DOHH2 (cell line): ENCODE data around the gene ROBO2.

Source experiments
- H3F3A ChIP-seq: fragments of 200-600 bp; sonication (generic), shearing (Covaris generic); 2 replicates; pipeline ENCODE4 v1.6.0; 2016; ENCODE audit warnings: antibody characterized with exemption, mild to moderate bottlenecking; ENCODE audit not compliant: control insufficient read depth, insufficient read depth
- H3K27ac ChIP-seq: fragments of 200-600 bp; sonication (generic); 2 replicates; pipeline ENCODE4 v1.5.1; 2014; ENCODE audit warnings: low read depth, mild to moderate bottlenecking, low read length, moderate library complexity
- H3K27me3 ChIP-seq: fragments of 200-600 bp; sonication (generic); 2 replicates; pipeline ENCODE4 v1.6.1; 2014; ENCODE audit warnings: mild to moderate bottlenecking, low read length, mixed read lengths; ENCODE audit not compliant: control insufficient read depth
- H3K36me3 ChIP-seq: fragments of 200-600 bp; sonication (generic); 2 replicates; pipeline ENCODE4 v1.6.1; 2014; ENCODE audit warnings: mild to moderate bottlenecking, low read length, moderate library complexity, mixed read lengths; ENCODE audit not compliant: control insufficient read depth
- H3K4me1 ChIP-seq: fragments of 200-600 bp; sonication (generic); 2 replicates; pipeline ENCODE4 v1.6.1; 2014; ENCODE audit warnings: mild to moderate bottlenecking, low read length, mixed read lengths; ENCODE audit not compliant: control insufficient read depth
- H3K4me2 ChIP-seq: fragments of 200-600 bp; sonication (generic); 2 replicates; pipeline ENCODE4 v1.6.0; 2014; ENCODE audit warnings: mild to moderate bottlenecking, low read length, moderate library complexity
- H3K4me3 ChIP-seq: fragments of 200-600 bp; sonication (generic); 2 replicates; pipeline ENCODE4 v1.5.1; 2014; ENCODE audit warnings: mild to moderate bottlenecking, low read length, mixed read lengths
- H3K79me2 ChIP-seq: fragments of 200-600 bp; sonication (generic); 2 replicates; pipeline ENCODE4 v1.6.1; 2014; ENCODE audit warnings: mild to moderate bottlenecking, low read length, mixed read lengths; ENCODE audit not compliant: control insufficient read depth
- H3K9me2 ChIP-seq: fragments of 200-600 bp; sonication (generic); replicated peaks from 2 replicates; pipeline ENCODE4 v1.6.1; 2014; ENCODE audit warnings: mild to moderate bottlenecking, low read length, mixed read lengths; ENCODE audit not compliant: control insufficient read depth
- H3K9me3 ChIP-seq: fragments of 200-600 bp; sonication (generic); 2 replicates; pipeline ENCODE4 v1.6.1; 2014; ENCODE audit warnings: antibody characterized with exemption, low read length, mixed read lengths; ENCODE audit not compliant: control insufficient read depth, insufficient read depth
- H4K20me1 ChIP-seq: fragments of 200-600 bp; sonication (generic); 2 replicates; pipeline ENCODE4 v1.6.0; 2014; ENCODE audit warnings: low read depth, mild to moderate bottlenecking, antibody characterized with exemption, low read length, moderate library complexity; ENCODE audit not compliant: control insufficient read depth, insufficient read depth
- CTCF ChIP-seq: fragments of 200-600 bp; sonication (generic); IDR thresholded peaks from one replicate; pipeline ENCODE4 v1.5.1; 2014; ENCODE audit warnings: antibody characterized with exemption, mild to moderate bottlenecking, low read depth, low read length; ENCODE audit not compliant: poor library complexity, severe bottlenecking
- EZH2phosphoT487 ChIP-seq: fragments of 200-600 bp; sonication (generic); IDR thresholded peaks from 2 replicates; pipeline ENCODE4 v1.6.1; 2017; ENCODE audit warnings: borderline replicate concordance, mild to moderate bottlenecking, antibody characterized with exemption, low read length, moderate library complexity, mixed read lengths

The ROBO2 gene

GRCh38 chr3:77040216-77040615 is 317 bp downstream of the ROBO2 start:
- H4K20me1 ChIP-seq, result no peaks in the 10 kb centered on the region
- no peak for TF ChIP-seq EZH2phosphoT487
- TF ChIP-seq CTCF, result no peak
- H3K79me2 ChIP-seq, result no peaks in the 10 kb centered on the region
- H3K4me2 ChIP-seq, result no peak overlapping the region
- H3K4me3 ChIP-seq, result no peak overlapping the region
- no peaks in the 10 kb centered on the region for H3K9me3 ChIP-seq
- H3K27ac ChIP-seq, result no peak overlapping the region
- H3K36me3 ChIP-seq, result no peaks in the 10 kb centered on the region
- H3K4me1 ChIP-seq, result no peaks in the 10 kb centered on the region
- H3K27me3 ChIP-seq, result no peaks in the 10 kb centered on the region
- no peaks in the 10 kb centered on the region for H3F3A ChIP-seq
- no peaks in the 10 kb centered on the region for H3K9me2 ChIP-seq

GRCh38 chr3:77040926-77041722 is 1.2 kb downstream of the ROBO2 start:
- no peak overlapping the region for H3K4me2 ChIP-seq
- H3F3A ChIP-seq, result no peaks in the 10 kb centered on the region
- H3K36me3 ChIP-seq, result no peaks in the 10 kb centered on the region
- H4K20me1 ChIP-seq, result no peaks in the 10 kb centered on the region
- no peaks in the 10 kb centered on the region for H3K79me2 ChIP-seq
- H3K4me1 ChIP-seq, result no peaks in the 10 kb centered on the region
- no peak overlapping the region for H3K27ac ChIP-seq
- H3K9me3 ChIP-seq, result peaks cover 3% of the 10 kb centered on the region; the same call in 1 of the 2 replicates
- no peaks in the 10 kb centered on the region for H3K27me3 ChIP-seq
- no peak overlapping the region for H3K4me3 ChIP-seq
- H3K9me2 ChIP-seq, result no peaks in the 10 kb centered on the region
- TF ChIP-seq CTCF (no peak), EZH2phosphoT487 (no peak)

DNA sequence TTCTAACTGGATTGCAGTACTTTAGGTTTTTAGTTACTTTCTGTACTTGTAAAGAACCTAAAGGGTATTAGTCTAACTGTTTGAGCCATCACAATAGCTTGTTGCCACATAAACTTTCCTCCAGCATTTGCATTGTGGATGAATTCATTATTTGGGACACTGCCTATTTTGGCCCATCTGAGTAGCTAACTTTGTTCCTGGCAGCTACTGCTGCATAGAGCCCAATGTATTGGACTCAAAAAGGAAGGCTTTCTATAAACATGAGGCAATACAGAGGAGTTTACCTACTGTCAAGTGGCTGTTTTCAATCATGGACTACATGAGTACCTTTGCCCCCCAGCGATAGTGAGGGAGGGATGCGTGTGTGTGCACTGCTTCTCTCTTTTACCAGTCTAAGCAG is 1.9 kb downstream of the ROBO2 start:
- Histone ChIP-seq H3K27ac (no peak overlapping the region), H3K4me3 (no peak overlapping the region), H3K4me1 (no peaks in the 10 kb centered on the region), H3K9me2 (no peaks in the 10 kb centered on the region), H4K20me1 (no peaks in the 10 kb centered on the region), H3K4me2 (no peak overlapping the region), H3F3A (no peaks in the 10 kb centered on the region), H3K27me3 (no peaks in the 10 kb centered on the region), H3K79me2 (no peaks in the 10 kb centered on the region), H3K36me3 (no peaks in the 10 kb centered on the region), H3K9me3 (peaks cover 3% of the 10 kb centered on the region; the same call in 1 of the 2 replicates)
- TF ChIP-seq EZH2phosphoT487, result no peak
- TF ChIP-seq CTCF, result no peak
